ENCODE results near the gene KREMEN1. TPM values are rescaled to one million over a fixed set of nuclear protein-coding genes. Genes with fewer than 3 reads are reported as not detected.

The KREMEN1 gene
- total and polyA plus RNA-seq, 9 of the 15 experiments (the other 6 are each of a cell fraction or from before 2014, with no cell fraction given) = 0.69 to 11.5 (median 4.3) TPM

DNA sequence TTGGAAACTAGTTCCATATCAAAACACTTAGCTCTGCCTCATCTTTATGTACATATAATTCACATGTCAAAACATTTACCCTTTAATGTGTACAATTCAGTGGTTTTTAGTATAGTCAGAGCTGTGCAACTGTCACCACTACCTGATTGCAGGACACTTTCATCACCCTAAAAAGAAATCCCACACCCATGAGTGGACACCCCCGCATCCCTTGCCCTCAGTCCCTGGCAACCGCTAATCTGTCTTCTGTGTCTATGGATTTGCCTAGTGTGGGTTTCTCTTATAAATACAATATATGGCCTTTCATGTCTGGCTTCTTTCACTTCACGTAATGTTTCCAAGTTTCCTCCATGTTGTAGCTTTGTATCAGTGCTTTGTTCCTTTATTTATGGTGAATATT, 124.3 kb downstream of the KREMEN1 start (continued):
- TF ChIP-seq, protein P1, sequence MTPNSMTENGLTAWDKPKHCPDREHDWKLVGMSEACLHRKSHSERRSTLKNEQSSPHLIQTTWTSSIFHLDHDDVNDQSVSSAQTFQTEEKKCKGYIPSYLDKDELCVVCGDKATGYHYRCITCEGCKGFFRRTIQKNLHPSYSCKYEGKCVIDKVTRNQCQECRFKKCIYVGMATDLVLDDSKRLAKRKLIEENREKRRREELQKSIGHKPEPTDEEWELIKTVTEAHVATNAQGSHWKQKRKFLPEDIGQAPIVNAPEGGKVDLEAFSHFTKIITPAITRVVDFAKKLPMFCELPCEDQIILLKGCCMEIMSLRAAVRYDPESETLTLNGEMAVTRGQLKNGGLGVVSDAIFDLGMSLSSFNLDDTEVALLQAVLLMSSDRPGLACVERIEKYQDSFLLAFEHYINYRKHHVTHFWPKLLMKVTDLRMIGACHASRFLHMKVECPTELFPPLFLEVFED (CRISPR knock-in tag; conservative IDR thresholded peaks at IDR 0.05) = no peak
- TF ChIP-seq HMGXB4 (CRISPR knock-in tag; IDR thresholded peaks at IDR 0.05) (no peak), ELF1 (tag; IDR thresholded peaks at IDR 0.05) (no peak), RFX1 (IDR thresholded peaks at IDR 0.05) (peak; percentile 46; the same call in 1 of the 2 replicates), ZNF717 (CRISPR knock-in tag; IDR thresholded peaks at IDR 0.05) (no peak), ATF3 (IDR thresholded peaks at IDR 0.05) (peak; percentile 88), ATF3 (CRISPR knock-in tag; conservative IDR thresholded peaks at IDR 0.05) (no peak), ETV5 (CRISPR knock-in tag; IDR thresholded peaks at IDR 0.05; ENCODE audit: low read depth) (no peak), RBM22 (IDR thresholded peaks at IDR 0.05; ENCODE audit: low read depth, low read length, poor library complexity, severe bottlenecking) (no peak), CCAR2 (IDR thresholded peaks at IDR 0.05; ENCODE audit: low read depth, low read length) (no peak), ZNF253 (CRISPR knock-in tag; conservative IDR thresholded peaks at IDR 0.05) (no peak), EWSR1 (IDR thresholded peaks at IDR 0.05; ENCODE audit: borderline replicate concordance, low read depth, partially characterized antibody) (no peak), GABPB1 (CRISPR knock-in tag; IDR thresholded peaks at IDR 0.05) (no peak), NR2C1 (IDR thresholded peaks at IDR 0.05) (no peak), NR2C1 (tag; IDR thresholded peaks at IDR 0.05) (0 out of 2 replicates have a peak, but pooled peaks have one; percentile 8), SPI1 (IDR thresholded peaks at IDR 0.05; ENCODE audit: borderline replicate concordance, low read depth, low read length) (no peak), HDAC6 (IDR thresholded peaks at IDR 0.05; ENCODE audit: low read depth, low read length) (no peak), SREBF2 (CRISPR knock-in tag; IDR thresholded peaks at IDR 0.05) (no peak), KLF16 (IDR thresholded peaks at IDR 0.05) (no peak), ATF7 (IDR thresholded peaks at IDR 0.05) (peak; percentile 60; the same call in 1 of the 2 replicates), ZNF354B (CRISPR knock-in tag; IDR thresholded peaks at IDR 0.05) (no peak), CREM (IDR thresholded peaks at IDR 0.05; ENCODE audit: low read depth) (no peak), ZNF644 (tag; IDR thresholded peaks at IDR 0.05; ENCODE audit: low read depth) (no peak), BRD4 (IDR thresholded peaks at IDR 0.05) (no peak), HDAC1 (IDR thresholded peaks at IDR 0.05) (no peak), ZNF175 (CRISPR knock-in tag; IDR thresholded peaks at IDR 0.05; ENCODE audit: low read depth) (peak; percentile 80; the same call in 1 of the 2 replicates), ILF3 (IDR thresholded peaks at IDR 0.05; ENCODE audit: borderline replicate concordance) (no peak), TRIM24 (IDR thresholded peaks at IDR 0.05) (peak; percentile 33 to 78; a peak in 2 of 4 replicates), JUN (IDR thresholded peaks at IDR 0.05; ENCODE audit: borderline replicate concordance, low read depth, low read length) (0 out of 2 replicates have a peak, but pooled peaks have one; percentile 20), JUN (CRISPR knock-in tag; IDR thresholded peaks at IDR 0.05; ENCODE audit: borderline replicate concordance) (no peak)
